ENCODE data around the gene TLE5. TPM values are rescaled to one million over a fixed set of nuclear protein-coding genes. Genes with fewer than 3 reads are reported as not detected.

TLE5 gene
- polyA plus RNA-seq, 1 donor from 2014 or later: 153 TPM

DNA sequence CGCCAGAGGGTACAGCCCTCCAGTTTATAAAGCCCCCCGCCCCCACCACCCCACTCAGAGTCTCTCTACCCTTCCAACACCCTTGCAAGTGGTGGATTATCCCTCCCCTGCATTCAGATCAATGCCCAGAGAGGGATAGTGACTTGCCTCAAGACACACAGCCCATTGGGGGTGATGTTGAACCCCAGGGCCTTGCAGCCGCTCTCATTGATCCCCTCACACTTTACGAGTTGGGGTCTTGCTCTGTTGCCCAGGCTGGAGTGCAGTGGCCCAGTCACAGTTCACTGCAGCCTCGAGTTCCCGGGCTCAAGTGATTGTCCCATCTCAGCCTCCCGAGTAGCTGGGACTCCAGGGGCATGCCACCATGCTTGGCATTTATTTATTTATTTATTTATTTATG, 44.4 kb downstream of the TLE5 start:
- no peaks in the 10 kb centered on the region for H3K9me2 ChIP-seq (ENCODE audit: insufficient read depth, low read length)
- TF ChIP-seq, protein P1, sequence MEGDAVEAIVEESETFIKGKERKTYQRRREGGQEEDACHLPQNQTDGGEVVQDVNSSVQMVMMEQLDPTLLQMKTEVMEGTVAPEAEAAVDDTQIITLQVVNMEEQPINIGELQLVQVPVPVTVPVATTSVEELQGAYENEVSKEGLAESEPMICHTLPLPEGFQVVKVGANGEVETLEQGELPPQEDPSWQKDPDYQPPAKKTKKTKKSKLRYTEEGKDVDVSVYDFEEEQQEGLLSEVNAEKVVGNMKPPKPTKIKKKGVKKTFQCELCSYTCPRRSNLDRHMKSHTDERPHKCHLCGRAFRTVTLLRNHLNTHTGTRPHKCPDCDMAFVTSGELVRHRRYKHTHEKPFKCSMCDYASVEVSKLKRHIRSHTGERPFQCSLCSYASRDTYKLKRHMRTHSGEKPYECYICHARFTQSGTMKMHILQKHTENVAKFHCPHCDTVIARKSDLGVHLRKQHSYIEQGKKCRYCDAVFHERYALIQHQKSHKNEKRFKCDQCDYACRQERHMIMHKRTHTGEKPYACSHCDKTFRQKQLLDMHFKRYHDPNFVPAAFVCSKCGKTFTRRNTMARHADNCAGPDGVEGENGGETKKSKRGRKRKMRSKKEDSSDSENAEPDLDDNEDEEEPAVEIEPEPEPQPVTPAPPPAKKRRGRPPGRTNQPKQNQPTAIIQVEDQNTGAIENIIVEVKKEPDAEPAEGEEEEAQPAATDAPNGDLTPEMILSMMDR (IDR thresholded peaks at IDR 0.05; ENCODE audit: poor library complexity, severe bottlenecking): no peak
- TF ChIP-seq RAD21 (conservative IDR thresholded peaks at IDR 0.05) (no peak), MXI1 (conservative IDR thresholded peaks at IDR 0.05; ENCODE audit: poor library complexity, severe bottlenecking) (no peak), SMC3 (conservative IDR thresholded peaks at IDR 0.05; ENCODE audit: poor library complexity) (no peak), EP300 (conservative IDR thresholded peaks at IDR 0.05; ENCODE audit: poor library complexity, severe bottlenecking) (no peak), POLR2AphosphoS5 (IDR thresholded peaks at IDR 0.05) (no peak), EZH2 (IDR thresholded peaks at IDR 0.05; ENCODE audit: borderline replicate concordance, insufficient read depth, low read length, poor library complexity, severe bottlenecking) (no peak), TAF1 (IDR thresholded peaks at IDR 0.05; ENCODE audit: low read depth) (no peak)
- TF ChIP-seq, protein P2, sequence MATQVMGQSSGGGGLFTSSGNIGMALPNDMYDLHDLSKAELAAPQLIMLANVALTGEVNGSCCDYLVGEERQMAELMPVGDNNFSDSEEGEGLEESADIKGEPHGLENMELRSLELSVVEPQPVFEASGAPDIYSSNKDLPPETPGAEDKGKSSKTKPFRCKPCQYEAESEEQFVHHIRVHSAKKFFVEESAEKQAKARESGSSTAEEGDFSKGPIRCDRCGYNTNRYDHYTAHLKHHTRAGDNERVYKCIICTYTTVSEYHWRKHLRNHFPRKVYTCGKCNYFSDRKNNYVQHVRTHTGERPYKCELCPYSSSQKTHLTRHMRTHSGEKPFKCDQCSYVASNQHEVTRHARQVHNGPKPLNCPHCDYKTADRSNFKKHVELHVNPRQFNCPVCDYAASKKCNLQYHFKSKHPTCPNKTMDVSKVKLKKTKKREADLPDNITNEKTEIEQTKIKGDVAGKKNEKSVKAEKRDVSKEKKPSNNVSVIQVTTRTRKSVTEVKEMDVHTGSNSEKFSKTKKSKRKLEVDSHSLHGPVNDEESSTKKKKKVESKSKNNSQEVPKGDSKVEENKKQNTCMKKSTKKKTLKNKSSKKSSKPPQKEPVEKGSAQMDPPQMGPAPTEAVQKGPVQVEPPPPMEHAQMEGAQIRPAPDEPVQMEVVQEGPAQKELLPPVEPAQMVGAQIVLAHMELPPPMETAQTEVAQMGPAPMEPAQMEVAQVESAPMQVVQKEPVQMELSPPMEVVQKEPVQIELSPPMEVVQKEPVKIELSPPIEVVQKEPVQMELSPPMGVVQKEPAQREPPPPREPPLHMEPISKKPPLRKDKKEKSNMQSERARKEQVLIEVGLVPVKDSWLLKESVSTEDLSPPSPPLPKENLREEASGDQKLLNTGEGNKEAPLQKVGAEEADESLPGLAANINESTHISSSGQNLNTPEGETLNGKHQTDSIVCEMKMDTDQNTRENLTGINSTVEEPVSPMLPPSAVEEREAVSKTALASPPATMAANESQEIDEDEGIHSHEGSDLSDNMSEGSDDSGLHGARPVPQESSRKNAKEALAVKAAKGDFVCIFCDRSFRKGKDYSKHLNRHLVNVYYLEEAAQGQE (IDR thresholded peaks at IDR 0.05; ENCODE audit: borderline replicate concordance): no peak
- H3K27me3 ChIP-seq (ENCODE audit: insufficient read depth, low read depth, low read length): peaks cover 3% of the 10 kb centered on the region
- H2AFZ ChIP-seq (ENCODE audit: low read depth, low read length): no peak overlapping the region
- H3K9ac ChIP-seq (ENCODE audit: low read length): no peak overlapping the region
- no peaks in the 10 kb centered on the region for H3K36me3 ChIP-seq (ENCODE audit: insufficient read depth, low read length)
- no peak overlapping the region for H3K4me3 ChIP-seq (ENCODE audit: low read length)
- H3K79me2 ChIP-seq (replicated peaks; ENCODE audit: insufficient read depth, low read length): no peaks in the 10 kb centered on the region
- H3K4me2 ChIP-seq (ENCODE audit: low read length): no peak overlapping the region
- H3K9me3 ChIP-seq (ENCODE audit: low read length): no peaks in the 10 kb centered on the region
- H3K27ac ChIP-seq (ENCODE audit: low read length): no peak overlapping the region
- H3F3A ChIP-seq (ENCODE audit: insufficient read depth, low read length, poor library complexity, severe bottlenecking): no peaks in the 10 kb centered on the region
- H4K20me1 ChIP-seq (ENCODE audit: insufficient read depth): no peaks in the 10 kb centered on the region

DNA sequence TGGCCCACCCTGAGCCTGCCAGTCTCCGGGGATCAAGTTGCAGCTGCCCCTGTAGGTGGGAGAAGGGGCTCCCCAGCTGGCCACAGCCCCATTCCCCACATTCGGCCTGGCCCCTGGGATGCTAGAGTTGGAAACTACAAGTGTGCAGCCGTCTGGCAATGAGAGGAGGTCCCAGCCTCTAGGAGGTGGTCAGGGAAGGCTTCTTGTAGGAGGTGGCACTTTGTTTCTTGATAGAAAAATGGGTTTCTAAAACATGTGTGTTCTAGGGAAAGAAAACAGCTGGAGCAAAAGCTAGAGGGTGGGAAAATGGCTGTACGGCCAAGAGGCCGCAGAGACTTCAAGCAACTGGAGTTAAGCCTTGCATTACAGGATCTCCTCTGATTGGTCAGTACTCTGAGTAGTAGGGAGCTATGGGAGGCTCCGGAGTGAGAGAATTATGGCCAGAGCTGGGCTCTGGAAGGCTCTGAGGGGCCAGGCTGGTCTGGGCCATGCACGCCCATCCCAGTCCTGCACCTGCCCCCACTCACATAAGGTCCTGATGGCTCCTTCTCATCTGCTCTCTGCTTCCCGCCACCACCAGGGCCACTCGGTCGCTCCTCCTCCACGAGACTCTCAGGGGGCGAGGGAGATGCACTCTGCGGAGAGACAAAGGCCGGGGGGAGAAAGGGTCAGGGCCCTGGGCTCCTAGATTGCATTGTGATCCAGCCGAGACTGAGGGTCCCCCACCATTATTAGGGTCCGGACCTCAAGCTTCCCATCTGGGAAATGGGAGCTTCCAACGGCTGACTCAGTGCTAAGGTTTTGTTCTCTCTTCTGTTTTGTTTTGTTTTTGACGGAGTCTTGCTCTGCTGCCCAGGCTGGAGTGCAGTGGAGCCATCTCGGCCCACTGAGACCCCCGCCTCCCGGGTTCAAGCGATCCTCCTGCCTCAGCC, 46.9 kb downstream of the TLE5 start:
- H2AFZ ChIP-seq (ENCODE audit: low read depth, low read length): no peak overlapping the region
- peaks cover 6% of the 10 kb centered on the region for H3K27me3 ChIP-seq (ENCODE audit: insufficient read depth, low read depth, low read length)
- no peak for TF ChIP-seq POLR2AphosphoS5 (IDR thresholded peaks at IDR 0.05)
- TF ChIP-seq MXI1 (conservative IDR thresholded peaks at IDR 0.05; ENCODE audit: poor library complexity, severe bottlenecking): no peak
- TF ChIP-seq, protein P1 (IDR thresholded peaks at IDR 0.05; ENCODE audit: poor library complexity, severe bottlenecking): no peak
- no peak for TF ChIP-seq EP300 (conservative IDR thresholded peaks at IDR 0.05; ENCODE audit: poor library complexity, severe bottlenecking)
- TF ChIP-seq SMC3 (conservative IDR thresholded peaks at IDR 0.05; ENCODE audit: poor library complexity): no peak
- TF ChIP-seq, protein P2 (IDR thresholded peaks at IDR 0.05; ENCODE audit: borderline replicate concordance): no peak
- no peak for TF ChIP-seq TAF1 (IDR thresholded peaks at IDR 0.05; ENCODE audit: low read depth)
- TF ChIP-seq EZH2 (IDR thresholded peaks at IDR 0.05; ENCODE audit: borderline replicate concordance, insufficient read depth, low read length, poor library complexity, severe bottlenecking): no peak
- TF ChIP-seq RAD21 (conservative IDR thresholded peaks at IDR 0.05): no peak
- H3F3A ChIP-seq (ENCODE audit: insufficient read depth, low read length, poor library complexity, severe bottlenecking): no peaks in the 10 kb centered on the region
- no peaks in the 10 kb centered on the region for H3K9me2 ChIP-seq (ENCODE audit: insufficient read depth, low read length)
- H3K9ac ChIP-seq (ENCODE audit: low read length): no peak overlapping the region
- H3K9me3 ChIP-seq (ENCODE audit: low read length): no peaks in the 10 kb centered on the region
- H3K79me2 ChIP-seq (replicated peaks; ENCODE audit: insufficient read depth, low read length): no peaks in the 10 kb centered on the region
- no peak overlapping the region for H3K4me2 ChIP-seq (ENCODE audit: low read length)
- H4K20me1 ChIP-seq (ENCODE audit: insufficient read depth): no peaks in the 10 kb centered on the region
- no peak overlapping the region for H3K27ac ChIP-seq (ENCODE audit: low read length)
- H3K4me3 ChIP-seq (ENCODE audit: low read length): no peak overlapping the region
- no peaks in the 10 kb centered on the region for H3K36me3 ChIP-seq (ENCODE audit: insufficient read depth, low read length)
